Right lung (tissue), 5 donors: ENCODE results near the gene NCAPD3. TPM values are rescaled to one million over a fixed set of nuclear protein-coding genes. Genes with fewer than 3 reads are reported as not detected.
A peak's percentile ranks its signal among the peaks of the same experiment; 100 is the strongest.

ENCODE experiments used
- DNase-seq, 2 donors: peaks; one replicate each; pipeline ENCODE4 v3.0.0-alpha.2; 2013
- polyA plus RNA-seq, 5 donors: library from polyadenylated mRNA; unstranded; fragments of 120-200 nt; gene quantifications; one replicate each; pipeline versions ENCODE4 v1.2.1 to v1.2.3, GENCODE V29; 2013; ENCODE audit warnings: inconsistent platforms in 1 of 5, low replicate concordance in 1 of 5; ENCODE audit not compliant: insufficient read length in 5 of 5, insufficient read depth in 1 of 5

NCAPD3 gene
- polyA plus RNA-seq, 5 donors = 25.6 to 37.5 (median 33.5) TPM

DNA sequence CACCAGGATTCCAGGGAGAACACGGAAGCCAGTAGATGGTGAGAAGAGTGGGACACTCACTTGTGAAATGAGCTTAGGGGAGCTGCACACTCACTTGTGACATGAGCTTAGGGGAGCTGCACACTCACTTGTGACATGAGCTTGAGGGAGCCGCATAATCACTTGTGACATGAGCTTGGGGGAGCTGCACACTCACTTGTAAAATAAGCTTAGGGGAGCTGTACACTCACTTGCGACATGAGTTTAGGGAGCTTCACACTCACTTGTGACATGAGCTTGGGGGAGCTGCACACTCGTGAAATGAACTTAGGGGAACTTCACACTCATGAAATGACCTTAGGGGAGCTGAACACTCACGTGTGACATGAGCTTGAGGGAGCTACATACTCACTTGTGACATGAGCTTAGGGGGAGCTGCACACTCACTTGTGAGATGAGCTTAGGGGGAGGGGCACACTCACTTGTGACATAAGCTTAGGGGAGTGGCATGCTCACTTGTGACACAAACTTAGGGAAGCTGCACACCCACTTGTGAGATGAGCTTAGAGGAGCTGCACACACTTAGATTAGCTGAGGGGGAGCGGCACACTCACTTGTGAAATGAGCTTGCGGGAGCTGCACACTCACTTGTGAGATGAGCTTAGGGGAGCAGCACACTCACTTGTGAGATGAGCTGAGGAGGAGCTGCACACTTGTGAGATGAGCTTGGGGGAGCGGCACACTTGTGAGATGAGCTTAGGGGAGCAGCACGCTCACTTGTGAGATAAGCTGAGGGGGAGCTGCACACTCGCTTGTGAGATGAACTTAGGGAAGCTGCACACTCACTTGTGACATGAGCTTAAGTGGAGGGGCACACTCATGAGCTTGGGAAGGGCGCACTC, 59.0 kb downstream of the NCAPD3 start:
- DNase-seq = no peak

DNA sequence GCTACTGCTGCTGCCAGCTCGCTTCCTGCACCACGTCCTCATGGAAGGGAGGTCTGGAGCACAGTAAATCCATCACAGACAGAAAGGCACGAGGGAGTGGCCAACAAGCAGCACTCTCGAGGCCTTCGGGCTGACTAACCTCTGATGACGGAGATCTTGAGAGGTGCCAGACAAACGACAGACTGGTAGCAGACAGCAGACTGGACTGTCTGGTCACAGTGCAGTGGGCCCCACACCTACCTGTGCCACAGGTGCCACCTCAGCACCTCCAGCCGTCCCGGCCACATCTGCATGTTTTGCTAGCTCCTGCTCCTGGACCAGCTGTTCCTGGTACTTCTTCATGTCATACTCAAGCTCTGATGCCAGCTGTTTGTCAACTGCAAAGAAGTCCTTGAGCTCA, 64.1 kb downstream of the NCAPD3 start:
- DNase-seq = no peak

DNA sequence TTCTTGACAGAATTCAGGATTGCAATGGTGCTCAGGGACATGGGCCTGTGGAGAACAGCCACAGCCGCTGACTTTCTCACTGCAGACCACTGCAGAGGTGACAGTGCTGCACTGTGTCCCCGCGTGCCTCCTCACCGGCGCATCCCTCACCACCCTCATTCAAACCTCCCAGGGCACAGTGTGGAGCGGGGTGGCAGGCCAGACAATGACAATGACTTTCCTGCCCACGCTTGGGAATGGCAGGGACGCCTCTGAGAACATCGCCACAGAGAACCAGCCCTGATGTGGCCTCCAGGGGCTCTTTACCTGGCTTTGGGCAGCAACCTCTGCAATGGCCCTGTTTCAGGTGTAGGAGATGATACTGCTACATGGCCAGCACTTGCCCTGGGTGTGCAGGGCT, 65.7 kb downstream of the NCAPD3 start:
- no peak for DNase-seq

DNA sequence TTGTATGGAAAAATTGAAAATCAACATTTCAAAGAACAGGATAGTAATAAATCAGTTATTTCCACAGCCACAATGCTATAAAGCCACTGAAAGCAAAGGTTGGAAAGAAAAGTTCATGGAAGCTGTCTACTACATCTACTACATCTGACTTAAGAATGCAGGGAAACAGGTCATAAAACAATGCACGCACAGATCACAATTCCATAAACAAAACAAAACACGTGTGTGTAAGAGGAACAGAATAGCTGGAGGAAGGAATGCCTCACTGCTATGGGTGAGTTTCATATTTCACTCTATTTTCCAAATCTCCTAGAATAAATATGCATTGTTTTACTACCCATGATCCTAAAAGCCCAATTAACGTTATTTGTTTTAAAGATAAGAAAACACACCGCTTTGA, 66.3 kb downstream of the NCAPD3 start:
- no peak for DNase-seq

DNA sequence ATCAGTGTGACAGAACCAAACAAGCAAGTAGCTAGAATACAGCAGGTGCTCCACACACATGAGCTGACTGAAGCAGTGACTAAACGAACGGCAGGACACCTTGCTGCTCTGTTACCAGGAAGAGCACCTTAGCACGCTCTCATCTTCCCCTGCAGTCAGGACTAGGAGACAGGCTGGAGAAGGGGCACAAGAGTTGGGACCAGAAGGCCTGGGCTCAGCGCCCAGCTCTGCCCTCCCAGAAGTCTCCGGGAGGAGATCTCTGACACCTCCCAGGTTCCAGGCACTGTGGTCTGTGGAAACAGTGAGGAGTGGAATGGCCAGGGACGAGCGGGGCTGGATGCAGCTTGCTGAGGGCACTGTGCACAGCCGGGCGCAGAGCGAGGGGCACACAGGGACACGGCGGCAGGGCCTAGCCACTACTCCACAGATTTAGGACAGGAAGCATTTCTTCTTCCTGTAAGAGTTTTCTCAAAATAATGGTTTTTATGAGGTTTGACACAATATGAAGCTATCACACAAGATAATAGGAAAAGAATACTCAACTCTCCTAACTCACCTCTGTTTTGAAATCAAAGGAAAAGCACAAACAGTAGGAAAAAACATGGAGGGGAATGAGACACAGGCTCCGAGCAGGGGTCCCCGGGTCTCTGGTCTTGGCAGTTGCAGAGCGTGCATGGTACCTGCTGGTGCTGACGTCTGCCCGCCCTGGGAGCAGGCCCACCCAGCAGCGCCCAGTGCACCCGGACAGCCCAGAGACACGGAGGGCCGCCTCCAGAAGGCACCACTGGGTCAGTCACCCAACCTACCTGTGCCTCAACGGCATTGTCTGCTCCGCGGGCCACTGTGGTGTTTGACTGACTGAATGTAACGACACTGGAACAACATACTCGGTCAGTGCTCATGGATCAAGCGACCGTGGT, 67.6 kb downstream of the NCAPD3 start:
- DNase-seq = no peak

DNA sequence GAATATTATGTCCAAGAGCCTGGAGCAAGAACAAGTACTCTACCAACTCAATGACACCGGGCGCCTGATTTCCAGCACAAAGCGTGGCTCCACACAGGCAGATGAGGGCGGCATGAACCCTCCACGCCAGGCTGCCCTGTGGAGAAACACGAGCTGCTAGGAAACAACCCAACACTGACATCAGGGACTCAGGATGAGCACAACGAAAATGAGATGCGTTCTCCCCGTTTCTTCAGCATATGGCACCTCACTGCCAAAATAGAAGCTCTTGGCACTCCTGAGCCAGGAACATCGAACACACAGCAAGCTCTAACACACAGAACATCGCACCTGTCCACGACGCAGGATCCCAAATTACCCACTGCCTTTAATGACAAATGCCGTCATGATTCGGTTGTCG, 68.3 kb downstream of the NCAPD3 start:
- DNase-seq = no peak

DNA sequence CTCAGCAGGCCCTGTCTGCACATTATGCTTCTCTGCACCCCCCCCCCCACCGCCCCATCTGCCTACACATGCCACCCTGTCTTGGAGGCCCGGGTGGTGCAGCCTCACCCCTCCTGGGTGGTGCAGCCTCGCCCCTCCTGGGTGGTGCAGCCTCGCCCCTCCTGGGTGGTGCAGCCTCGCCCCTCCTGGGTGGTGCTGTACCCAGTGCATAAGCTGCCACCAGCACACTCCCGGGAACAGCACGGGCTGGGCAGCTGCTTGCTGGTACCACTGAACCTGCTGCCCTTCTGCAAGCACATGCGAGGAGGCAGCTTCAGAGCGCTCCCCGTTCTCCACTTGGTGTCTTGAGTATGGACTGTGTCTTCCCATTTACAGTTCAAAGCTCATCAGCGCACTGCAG, 69.3 kb downstream of the NCAPD3 start:
- DNase-seq = no peak

DNA sequence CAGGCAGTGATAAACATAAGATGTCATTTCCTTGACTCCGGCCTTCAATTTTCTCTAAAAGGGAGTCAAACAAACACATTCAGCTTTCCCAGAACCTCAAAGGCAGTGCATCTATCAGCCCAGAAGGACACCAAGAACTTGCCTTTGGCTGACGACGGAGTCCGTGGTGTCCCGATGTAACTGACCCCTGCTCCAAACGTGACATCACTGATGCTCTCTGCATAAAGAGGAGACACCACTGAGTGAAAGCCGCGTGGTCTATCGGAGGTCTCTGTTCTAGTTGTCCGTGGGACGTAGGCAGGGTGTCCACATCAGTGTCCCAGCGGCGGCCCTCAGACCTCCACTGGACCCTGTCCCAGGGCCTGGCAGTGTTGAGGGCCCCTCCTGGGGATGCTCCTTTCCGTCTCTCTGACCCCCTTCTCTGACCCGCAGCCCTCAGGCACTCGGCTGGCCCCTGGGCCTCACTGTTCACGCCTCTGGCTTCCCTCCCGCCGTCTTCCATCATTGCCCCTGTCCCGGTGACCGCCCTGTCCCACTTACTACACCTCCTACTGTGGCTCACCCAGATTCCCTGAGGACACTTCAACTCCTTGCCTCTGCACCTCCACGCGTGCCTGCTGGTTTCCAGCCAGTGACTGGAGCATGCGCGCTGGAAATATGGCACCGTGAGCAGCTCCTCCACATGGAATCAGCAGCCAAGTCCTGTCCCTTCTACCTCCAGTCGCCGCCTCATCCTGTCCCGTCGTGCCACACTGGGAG, 70.4 kb downstream of the NCAPD3 start:
- no peak for DNase-seq

DNA sequence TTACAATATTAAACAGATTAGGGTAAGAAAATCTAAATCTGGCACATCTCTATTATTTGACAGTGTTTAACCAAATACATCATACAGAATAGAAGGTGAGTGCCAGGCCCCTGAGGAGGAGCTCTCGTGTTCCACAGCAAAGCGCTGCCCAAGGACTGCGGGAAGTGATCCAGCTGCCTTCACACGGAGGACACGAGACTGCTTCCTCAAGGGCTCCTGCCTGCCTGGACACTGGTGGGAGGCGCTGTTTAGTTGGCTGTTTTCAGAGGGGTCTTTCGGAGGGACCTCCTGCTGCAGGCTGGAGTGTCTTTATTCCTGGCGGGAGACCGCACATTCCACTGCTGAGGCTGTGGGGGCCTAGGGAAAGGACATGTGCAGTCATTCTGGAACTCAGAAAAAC, 71.1 kb downstream of the NCAPD3 start:
- no peak for DNase-seq

DNA sequence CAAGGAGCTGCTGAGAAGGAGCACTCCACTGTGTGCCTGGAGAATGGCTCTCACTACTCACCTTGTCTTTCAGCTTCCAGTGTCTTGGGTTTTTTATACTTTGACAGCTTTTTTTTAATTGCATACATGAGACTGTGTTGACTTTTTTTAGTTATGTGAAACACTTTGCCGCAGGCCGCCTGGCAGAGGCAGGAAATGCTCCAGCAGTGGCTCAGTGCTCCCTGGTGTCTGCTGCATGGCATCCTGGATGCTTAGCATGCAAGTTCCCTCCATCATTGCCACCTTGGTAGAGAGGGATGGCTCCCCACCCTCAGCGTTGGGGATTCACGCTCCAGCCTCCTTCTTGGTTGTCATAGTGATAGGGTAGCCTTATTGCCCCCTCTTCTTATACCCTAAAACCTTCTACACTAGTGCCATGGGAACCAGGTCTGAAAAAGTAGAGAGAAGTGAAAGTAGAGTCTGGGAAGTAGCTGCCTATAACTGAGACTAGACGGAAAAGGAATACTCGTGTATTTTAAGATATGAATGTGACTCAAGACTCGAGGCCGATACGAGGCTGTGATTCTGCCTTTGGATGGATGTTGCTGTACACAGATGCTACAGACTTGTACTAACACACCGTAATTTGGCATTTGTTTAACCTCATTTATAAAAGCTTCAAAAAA, 72.6 kb downstream of the NCAPD3 start:
- no peak for DNase-seq

DNA sequence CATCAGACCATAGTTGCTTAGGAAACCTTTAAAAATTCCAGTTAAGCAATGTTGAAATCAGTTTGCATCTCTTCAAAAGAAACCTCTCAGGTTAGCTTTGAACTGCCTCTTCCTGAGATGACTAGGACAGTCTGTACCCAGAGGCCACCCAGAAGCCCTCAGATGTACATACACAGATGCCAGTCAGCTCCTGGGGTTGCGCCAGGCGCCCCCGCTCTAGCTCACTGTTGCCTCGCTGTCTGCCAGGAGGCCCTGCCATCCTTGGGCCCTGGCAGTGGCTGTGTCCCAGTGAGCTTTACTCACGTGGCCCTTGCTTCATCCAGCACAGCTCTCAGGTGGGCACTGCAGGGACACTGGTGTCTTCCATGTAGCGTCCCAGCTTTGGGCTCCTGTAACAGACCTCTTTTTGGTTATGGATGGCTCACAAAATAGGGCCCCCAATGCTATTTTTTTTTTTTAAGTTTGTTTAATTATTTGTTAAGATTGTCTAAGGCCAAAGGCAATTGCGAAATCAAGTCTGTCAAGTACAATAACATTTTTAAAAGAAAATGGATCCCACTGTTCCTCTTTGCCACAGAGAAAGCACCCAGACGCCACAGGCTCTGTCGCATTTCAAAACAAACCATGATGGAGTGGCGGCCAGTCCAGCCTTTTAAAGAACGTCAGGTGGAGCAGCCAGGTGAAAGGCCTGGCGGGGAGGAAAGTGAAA, 73.4 kb downstream of the NCAPD3 start:
- no peak for DNase-seq

DNA sequence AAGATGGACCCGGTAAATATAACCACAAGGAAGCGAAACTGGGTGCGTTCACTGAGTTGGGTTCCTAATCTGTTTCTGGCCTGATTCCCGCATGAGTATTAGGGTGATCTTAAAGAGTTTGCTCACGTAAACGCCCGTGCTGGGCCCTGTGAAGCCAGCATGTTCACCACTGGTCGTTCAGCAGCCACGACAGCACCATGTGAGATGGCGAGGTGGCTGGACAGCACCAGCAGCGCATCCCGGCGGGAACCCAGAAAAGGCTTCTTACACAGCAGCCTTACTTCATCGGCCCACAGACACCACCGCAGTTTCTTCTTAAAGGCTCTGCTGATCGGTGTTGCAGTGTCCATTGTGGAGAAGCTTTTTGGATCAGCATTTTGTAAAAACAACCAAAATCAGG, 74.4 kb downstream of the NCAPD3 start:
- no peak for DNase-seq

DNA sequence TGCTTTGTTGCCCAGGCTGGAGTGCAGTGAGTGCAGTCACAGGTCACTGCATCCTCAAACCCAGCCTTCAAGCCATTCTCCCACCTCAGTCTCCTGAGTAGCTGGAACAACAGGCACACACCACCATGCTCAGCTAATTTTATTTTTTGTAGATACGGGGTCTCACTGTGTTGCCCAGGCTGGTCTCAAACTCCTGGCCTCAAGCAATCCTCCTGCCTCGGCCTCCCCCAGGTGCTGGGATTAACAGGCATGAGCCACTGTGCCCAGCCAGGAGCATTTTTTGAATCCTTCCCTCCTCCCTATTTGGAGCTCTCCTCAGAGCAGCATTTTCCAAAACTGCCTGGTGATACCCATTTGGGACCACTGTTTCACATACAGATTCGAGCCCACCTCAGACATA, 77.2 kb downstream of the NCAPD3 start:
- no peak for DNase-seq

DNA sequence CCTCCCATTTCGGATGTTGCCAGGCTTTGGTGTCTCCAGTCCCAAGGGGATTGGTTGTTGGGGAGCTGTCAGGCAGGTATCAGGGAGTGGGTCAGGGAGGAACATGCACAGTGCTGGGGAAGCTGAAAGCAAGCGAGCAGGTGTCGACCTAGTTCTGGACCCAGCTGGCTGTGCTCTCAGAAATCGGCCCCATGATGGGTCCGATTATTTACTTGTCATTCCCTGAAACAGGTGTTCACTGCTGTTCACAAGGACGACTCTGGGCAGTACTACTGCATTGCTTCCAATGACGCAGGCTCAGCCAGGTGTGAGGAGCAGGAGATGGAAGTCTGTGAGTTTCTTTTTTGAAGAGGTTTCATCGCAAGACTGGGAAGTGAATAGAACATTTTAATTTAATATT, 78.1 kb downstream of the NCAPD3 start:
- DNase-seq = no peak

DNA sequence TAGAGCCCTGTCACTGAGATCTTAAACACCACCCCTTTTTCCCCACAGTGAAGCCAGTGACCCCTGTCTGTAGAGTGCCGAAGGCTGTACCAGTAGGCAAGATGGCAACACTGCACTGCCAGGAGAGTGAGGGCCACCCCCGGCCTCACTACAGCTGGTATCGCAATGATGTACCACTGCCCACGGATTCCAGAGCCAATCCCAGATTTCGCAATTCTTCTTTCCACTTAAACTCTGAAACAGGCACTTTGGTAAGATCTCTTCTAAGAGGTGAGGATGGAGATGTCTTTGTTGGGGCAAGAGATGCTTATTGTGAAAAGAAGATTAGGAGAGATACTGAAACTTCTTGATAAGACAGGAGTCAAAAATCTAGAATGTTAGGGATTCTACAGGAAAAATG, 79.0 kb downstream of the NCAPD3 start:
- no peak for DNase-seq

DNA sequence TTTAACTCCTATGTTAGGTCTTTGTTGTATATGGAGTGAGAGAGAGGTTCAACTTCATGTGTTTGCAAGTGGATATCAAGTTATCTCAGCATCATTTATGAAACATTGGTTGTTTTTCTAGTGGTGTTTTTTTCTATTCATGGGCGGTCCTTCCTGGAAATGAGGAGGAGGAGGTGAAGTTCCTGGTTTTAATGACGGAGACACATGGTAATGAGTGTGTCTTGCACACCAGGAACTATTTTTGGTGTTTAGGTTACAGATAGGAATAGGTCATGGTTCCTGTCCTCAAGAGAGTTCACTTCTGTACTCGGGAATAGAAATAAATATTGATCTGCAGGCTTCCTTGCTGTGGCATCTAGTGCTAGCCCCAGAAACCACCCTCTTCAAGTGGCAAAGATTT, 80.0 kb downstream of the NCAPD3 start:
- DNase-seq = no peak

DNA sequence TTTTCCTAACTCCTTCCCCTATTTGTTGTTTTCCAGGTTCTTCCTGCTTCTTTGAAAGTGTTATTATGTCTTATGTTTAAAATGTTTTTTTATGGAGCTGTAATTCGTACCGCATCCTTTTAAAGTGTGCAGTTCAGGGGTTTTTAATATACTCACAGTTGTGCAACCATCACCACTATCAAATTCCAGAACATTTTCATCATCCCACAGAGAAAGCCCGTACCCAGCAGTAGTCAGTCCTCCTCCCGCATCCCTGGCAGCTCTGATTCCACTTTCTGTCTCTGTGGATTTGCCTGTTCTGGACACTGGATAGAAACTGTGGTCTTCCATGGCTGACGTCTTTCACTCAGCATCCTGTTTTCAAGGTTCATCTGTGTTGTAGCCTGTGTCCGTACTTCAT, 81.2 kb downstream of the NCAPD3 start:
- no peak for DNase-seq

DNA sequence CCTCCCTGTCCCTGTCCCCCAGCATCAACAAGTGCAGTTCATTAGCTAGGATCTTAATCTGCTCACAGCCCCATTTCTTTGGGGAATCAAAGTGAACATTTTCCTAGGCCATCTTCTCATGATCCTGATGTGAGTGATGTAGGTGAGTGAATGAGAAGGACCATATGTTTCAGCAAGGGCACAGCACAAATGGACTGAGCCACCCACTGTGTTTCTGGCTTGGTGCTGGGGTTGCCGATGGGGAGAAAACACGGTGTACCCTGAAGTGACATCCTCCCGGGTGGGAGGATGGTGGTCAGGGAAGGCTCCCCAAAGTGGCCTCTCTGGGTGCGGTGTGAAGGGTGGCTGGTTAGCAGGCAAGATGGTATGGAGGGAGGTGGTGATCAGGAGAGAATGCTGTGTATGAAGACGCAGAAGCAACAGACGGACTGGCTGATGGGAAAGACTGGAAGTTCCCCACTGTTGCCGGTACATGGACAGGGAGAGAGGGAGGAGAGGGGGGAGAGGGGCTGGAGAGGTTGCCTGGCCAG, 82.7 kb downstream of the NCAPD3 start:
- DNase-seq = no peak

DNA sequence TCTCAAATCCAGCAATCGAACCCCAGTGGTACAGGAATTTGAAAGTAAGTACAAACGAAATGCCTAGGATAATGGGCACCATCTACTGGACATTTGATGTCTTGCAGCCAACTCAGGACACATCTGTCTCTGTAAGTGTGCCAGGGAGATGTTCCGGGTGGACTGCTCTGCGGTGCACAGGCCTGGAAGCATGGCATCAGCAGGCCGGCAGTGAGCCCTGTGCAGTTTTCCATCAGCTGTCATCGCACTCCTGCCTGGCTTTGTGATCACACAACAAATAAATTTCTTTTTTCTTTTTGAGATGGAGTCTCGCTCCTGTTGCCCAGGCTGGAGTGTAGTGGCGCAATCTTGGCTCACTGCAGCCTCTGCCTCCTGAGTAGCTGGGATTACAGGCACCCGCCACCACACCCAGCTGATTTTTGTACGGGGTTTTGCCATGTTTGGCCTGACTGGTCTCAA, 83.9 kb downstream of the NCAPD3 start:
- DNase-seq = peak; percentile 56 to 80

DNA sequence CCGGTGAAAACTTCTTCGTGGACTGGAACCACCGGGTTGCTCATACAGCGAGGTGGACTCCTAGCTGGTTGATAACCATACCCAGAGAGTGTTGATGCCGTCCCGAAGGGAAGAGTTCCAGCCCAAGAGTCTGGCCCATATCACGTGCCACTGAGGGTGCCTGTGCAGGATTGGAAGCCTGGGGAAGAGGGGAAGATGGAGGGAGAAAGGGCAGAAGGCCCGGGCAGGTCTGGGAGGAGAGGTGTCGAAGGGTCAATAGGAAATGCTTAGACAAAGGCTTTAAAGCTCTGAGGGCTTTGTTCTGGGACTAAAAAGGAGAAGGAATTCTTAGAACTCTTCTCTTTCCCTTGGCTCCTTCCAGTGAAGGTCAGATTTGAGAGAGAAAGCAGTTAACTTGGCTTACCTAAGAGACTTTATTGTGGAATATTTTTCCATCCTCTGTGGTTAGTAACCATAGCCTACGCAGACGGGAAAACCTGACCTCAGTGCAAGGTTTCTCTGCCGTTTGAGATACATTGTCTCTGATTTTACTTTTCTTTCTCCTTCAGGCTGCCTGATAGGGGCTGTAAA, 84.4 kb downstream of the NCAPD3 start:
- no peak for DNase-seq
